ENCODE measurements around the gene DMRTA2.
"Not testable (repeated sequence)": the region's sequence is repeated elsewhere in the genome, so short reads cannot be mapped to it uniquely, and the experiment has no call there.

DMRTA2 gene

DNA sequence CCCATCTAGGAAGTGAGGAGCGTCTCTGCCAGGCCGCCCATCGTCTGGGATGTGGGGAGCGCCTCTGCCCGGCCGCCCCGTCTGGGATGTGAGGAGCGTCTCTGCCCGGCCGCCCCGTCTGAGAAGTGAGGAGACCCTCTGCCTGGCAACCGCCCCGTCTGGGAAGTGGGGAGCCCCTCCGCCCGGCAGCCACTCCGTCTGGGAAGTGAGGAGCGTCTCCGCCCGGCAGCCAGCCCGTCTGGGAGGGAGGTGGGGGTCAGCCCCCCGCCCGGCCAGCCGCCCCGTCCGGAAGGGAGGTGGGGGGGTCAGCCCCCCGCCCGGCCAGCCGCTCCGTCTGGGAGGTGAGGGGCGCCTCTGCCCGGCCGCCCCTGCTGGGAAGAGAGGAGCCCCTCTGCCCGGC lies 41.7 kb downstream of the DMRTA2 start:
- DNase-seq (ENCODE audit: low read depth) = not testable (repeated sequence)

DNA sequence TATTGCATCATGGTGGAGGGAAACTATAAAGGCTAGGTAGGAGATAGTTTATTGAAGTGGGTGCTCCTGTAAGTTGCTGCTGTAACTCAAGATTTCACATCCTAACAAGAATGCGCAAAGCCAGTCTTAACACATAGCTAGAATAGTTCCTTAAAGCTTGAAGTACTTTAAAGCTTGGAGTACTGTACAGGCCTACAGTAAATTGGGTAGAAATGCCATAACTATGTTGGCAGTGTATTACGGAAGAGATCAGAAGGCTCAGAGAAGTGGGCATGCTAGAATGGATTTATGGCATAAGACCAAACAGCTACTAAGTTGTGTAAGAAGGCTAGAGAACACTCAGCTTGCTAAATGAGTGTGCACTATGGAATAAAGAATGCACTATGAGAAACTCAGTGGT lies 44.5 kb downstream of the DMRTA2 start:
- no peak for DNase-seq (ENCODE audit: low read depth)

DNA sequence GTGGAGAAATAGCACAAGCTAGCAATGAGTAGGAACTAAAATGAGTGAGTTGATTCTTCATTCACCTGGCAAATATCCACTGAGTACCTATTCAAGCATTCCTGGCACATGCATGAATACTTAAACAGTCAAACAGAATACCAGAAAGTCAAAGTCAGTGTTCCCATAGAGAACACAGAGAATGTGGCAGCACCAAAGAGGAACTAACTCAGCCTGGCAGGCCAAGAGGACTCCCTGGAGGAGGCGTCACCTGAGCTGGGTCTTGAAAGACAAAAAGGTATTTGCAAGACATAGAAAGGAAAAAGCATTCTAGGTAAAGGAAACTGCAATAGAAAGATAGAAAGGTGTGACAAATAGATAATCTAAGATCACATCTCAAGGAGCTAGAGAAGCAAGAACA lies 49.7 kb downstream of the DMRTA2 start:
- no peak for DNase-seq (ENCODE audit: low read depth)

DNA sequence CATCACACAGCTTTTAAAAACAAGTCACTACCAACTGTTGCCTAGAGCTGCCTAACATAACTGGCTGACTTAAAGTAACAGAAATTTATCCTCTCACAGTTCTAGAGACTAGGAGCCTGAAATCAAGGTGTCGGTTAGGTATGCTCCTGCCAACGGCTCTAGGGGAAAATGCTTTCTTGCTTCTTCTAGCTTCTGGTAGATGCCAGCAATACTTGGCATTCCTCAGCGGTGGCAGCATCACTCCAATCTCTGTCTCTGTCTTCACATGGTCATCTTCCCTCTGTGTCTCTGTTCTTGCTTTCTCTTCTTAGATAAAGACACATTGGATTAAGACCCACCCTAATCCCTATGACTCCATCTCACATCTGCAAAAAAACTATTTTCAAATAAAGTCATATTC lies 51.5 kb downstream of the DMRTA2 start:
- DNase-seq (ENCODE audit: low read depth) = no peak

DNA sequence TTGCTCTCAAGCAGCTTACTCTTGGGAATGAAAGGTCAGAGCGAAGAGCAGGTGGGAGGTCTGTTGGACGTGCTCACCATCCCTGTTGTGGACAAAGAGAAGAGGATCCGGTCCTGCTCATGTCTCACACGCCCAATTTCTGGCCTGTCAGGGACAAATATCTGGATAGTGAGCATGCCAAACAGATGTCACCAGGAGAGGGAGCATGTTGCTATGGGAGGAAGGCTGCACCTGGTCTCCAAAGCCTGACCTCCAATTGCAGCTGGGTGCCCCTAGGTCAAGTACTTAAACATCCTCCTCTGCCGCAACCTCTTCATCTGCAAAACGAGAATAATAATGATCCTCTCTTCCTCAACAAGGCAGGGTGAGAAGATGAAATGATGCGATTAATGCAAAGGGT lies 53.4 kb downstream of the DMRTA2 start:
- no peak for DNase-seq (ENCODE audit: low read depth)

DNA sequence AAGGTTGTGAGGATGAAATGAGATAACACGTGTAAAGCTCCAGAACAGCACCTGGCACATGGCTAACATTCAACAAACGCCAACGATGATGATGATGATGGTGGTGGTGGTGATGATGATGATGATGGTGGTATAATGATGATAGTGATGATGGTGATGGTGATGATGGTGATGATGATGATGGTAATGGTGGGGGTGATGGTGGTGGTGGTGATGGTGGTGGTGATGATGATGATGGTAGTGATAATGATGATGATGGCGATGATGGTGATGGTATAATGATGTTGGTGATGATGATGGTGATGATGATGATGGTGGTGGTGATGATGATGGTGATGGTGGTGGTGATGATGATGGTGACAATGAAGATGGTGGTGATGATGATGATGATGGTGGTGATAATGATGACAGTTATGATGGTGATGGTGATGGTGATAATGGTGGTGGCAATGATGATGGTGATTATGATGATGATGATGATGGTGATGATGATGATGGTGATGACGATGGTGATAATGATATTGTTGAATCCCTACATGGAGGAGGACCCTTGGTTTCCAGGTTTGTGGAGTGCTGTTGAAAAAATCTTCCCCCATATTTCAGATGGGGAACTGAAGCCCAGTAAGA lies 54.1 kb downstream of the DMRTA2 start:
- DNase-seq (ENCODE audit: low read depth) = no peak

DNA sequence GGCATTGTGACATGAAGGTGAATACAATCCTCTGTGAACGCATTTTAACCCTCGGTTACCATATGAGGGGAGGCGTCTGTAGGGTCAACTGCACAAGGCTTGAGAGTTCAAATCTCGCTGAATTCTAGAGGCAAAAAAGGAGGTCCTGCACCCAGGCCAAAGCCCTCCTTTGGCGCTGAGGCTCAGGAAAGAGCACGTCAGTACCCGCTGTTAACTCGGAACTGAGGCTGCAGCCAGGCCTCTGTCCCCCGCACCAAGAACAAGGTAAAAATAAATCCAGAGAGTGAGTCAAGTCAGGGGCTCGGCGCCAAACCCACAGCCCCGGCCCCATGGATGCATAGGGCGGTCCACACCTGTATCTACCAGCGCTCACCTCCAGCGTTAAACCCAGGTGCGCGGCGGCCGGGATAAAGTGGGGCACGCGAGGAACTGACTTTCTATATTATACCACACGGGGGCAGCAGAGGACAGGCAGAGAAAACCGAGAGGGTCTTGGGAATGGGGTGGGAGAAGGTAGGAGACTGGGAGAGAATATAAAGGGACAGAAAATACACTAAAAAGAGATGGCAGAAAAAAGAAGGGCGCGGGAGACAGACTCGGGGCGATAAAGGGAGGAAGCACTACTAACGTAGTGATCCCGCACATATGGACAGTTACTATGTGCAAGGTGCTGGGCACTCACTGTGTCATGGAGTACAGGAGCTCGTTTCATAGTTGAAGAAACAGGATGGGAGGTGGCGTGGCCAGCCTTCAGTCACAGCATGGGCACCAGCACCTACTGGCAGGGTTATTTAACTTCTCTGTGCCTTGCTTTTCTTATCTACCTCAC lies 54.9 kb downstream of the DMRTA2 start:
- DNase-seq (ENCODE audit: low read depth) = no peak
